ENCODE results near the gene MRPL38.
"Not testable (repeated sequence)": the region's sequence is repeated elsewhere in the genome, so short reads cannot be mapped to it uniquely, and the experiment has no call there.

Gene MRPL38

GRCh38 chr17:75896415-75897159 is 8.1 kb downstream of the MRPL38 start, which contains the start of gene TRIM65:
TSS of gene TRIM65 (minus strand) at chr17:75896951. CDS start at chr17:75896937, 14 bp downstream.
- peak; percentile 28 to 31 for DNase-seq

- no peak for DNase-seq
Observed at GRCh38 chr17:75895370-75896155, 9.1 kb downstream of the MRPL38 start.

- no peak for DNase-seq
Observed at GRCh38 chr17:75894049-75894733, 10.5 kb downstream of the MRPL38 start.

- no peak for DNase-seq
Observed at GRCh38 chr17:75893305-75894048, 11.2 kb downstream of the MRPL38 start.

- DNase-seq = no peak
Observed at GRCh38 chr17:75892556-75893224, 12.0 kb downstream of the MRPL38 start.

- no peak for DNase-seq
Observed at GRCh38 chr17:75891605-75892555, 12.8 kb downstream of the MRPL38 start.

- DNase-seq = no peak
Observed at GRCh38 chr17:75891022-75891604, 13.6 kb downstream of the MRPL38 start.

GRCh38 chr17:75889454-75889853 is 15.2 kb downstream of the MRPL38 start:
- DNase-seq = no peak

GRCh38 chr17:75888484-75888883 is 16.2 kb downstream of the MRPL38 start:
- no peak for DNase-seq

- DNase-seq = not testable (repeated sequence)
Observed at GRCh38 chr17:75885860-75886259, 18.8 kb downstream of the MRPL38 start.

GRCh38 chr17:75885431-75885830 is 19.3 kb downstream of the MRPL38 start:
- DNase-seq = no peak

GRCh38 chr17:75881678-75882454 is 22.8 kb downstream of the MRPL38 start:
- DNase-seq = no peak

GRCh38 chr17:75880266-75880665 is 24.4 kb downstream of the MRPL38 start:
- no peak for DNase-seq

- no peak for DNase-seq
Observed at GRCh38 chr17:75878174-75878998, 26.3 kb downstream of the MRPL38 start, which contains the start of gene TRIM47. TSS of gene TRIM47 (minus strand) at chr17:75878581. CDS start at chr17:75878548, 33 bp downstream.

- DNase-seq = no peak
Observed at GRCh38 chr17:75877752-75878173, 26.9 kb downstream of the MRPL38 start.

GRCh38 chr17:75876938-75877751 is 27.5 kb downstream of the MRPL38 start:
- DNase-seq = no peak

- no peak for DNase-seq
Observed at GRCh38 chr17:75876190-75876937, 28.3 kb downstream of the MRPL38 start.
